HG03060 (cell line): ENCODE data around the gene FAM110A.
"Not testable (repeated sequence)": the region's sequence is repeated elsewhere in the genome, so short reads cannot be mapped to it uniquely, and the experiment has no call there.

ENCODE experiments used
- ATAC-seq: cut with Tn5 transposase; IDR thresholded peaks from one replicate; pipeline ENCODE4 v1.9.1; 2021; ENCODE audit warnings: low read depth, moderate number of reproducible peaks; ENCODE audit not compliant: unreplicated experiment

The FAM110A gene

DNA sequence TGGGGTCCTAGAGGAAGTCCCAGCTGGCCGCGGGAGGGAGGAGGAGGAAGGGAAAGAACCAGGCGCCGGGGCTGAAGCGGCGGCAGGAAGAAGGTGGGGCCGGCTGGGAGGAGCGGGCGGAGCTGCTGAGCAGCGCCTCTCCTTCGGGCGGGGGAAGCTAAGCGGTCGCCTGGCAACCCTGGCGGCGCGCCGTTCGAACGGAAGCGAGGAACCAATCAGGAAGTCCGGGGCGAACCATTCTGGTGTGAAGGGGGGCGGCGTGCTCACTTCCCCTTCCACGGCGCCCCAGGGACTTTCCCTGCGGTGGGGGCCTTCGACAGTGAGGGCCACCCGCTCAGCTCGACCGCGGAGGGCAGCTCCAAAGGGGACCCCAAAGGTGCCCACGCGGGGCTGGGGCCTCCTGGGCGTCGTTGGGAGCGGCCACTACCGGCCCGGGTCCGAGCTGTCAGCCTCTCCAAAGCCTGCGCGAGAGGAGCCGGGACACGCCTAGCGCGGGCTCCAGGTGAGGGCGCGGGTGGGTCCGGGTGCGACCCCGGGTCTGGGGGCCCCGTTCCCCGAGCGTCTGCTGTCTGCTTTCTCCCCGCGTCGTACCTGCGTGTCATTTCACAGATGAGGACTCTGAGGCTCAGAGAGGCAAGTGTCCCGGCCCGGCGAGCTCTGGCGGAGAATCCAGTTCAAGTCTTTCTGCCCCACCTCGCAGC, at the start of gene FAM110A:
FAM110A (plus strand) TSS at position 266 of the 701 bp plus-strand sequence. CDS start 11,090 bp downstream, outside the sequence.
- peak; percentile 82 for ATAC-seq

DNA sequence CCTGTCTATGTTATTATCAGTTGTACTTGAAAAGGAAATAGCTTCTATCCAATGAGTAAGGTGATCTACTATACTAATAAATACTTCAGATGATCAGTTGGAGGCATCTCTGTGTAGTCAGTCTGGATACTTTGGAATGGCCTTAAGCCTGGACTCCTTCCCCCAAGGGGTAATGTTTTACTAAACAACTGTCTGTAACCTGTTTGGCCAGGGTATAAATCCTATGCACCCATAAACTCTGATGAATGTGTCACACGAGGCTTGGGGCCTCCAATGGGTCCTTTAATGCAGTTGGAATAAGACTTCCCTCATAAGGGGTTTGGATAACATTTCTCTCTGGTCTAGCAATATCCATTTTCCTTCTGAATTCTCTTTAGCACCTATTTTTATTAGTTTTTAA, 45.7 kb upstream of the FAM110A start:
- no peak for ATAC-seq

DNA sequence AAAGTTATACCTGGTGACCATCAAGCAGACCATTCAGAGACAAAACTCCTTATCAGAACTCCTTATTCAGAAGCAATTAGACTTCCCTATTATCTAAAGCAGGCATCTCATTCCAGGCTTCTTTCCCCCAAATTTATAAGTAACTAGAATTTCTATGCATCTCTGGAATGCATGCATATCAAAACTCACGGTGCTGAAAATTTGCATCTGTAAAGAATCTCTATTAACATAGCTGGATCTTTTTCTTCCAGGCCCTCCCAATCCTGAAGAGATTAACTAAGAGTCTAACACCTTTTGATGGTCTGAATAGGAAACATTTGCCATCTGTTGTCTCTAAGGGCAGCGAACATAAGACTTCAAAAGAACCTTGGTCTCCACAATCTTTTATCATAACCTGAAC, 42.5 kb upstream of the FAM110A start:
- no peak for ATAC-seq

DNA sequence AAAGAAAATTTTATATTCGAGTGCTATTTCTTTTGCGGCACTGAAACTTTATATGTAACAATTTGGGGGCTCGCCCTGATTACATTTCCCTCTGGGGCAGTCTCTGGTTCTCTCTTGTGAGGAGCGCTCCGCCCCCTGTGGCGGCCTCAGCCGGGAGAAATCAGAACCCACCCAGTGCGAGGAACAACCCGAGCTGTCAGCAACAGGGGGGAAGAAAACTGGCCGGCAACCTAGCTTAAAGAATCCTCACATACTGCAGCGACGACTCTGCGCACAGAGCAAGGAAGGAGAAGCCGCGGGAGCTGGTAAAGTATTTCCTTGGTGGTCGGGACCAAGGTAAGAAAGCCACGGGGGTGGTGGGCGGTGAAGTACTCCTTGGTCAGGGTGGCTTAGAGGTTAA, 41.3 kb upstream of the FAM110A start:
- ATAC-seq = no peak

DNA sequence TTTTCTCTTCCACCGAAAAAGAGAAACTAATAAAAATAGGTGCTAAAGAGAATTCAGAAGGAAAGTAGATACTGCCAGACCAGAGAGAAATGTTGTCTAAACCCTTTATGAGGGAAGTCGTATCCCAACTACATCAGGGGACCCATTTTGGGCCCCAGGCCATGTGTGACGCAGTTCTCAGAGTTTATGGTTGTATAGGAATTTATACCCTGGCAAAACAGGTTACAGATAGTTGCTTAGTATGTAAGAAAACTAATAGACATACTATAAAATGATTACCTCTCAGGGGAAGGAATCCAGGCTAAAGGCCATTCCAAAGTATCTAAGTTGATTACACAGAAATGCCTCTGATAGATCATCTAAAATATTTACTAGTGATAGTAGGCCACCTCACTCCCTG, 36.6 kb upstream of the FAM110A start:
- no peak for ATAC-seq

DNA sequence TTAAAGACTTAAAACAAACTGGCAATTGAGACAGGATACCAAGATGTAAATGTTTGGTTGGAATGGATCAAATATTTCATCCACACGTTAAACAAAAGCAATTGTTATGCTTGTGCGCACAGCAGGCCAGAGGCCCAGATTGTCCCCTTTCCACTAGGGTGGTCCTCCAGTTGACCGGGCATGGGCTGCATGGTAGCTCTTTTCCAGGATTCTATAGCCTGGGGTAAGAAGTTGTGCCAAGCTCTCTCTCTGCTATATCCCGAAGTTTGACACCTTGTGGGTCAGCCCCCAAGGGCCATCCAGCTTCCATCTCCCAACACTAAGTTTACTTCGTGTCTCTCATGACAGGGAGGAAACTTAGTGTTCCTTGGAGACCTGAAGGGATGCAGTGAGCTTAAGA, 34.8 kb upstream of the FAM110A start:
- not testable (repeated sequence) for ATAC-seq

DNA sequence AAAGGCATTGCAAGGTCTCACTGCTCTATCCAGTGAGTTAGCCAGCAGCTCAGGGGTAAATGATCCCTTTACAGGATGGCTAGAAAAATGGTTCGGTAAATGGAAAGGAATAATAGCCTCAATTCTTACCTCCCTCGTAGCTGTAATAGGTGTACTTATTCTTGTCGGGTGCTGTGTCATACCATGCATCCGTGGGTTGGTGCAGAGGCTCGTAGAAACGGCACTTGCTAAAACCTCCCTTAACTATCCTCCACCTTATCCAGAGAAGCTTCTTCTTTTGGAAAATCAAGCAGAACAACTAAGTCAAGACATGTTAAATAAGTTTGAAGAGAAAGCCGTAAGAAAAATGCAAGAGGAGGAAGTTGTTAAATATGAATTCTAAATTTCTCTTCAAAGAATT, 33.5 kb upstream of the FAM110A start:
- not testable (repeated sequence) for ATAC-seq

DNA sequence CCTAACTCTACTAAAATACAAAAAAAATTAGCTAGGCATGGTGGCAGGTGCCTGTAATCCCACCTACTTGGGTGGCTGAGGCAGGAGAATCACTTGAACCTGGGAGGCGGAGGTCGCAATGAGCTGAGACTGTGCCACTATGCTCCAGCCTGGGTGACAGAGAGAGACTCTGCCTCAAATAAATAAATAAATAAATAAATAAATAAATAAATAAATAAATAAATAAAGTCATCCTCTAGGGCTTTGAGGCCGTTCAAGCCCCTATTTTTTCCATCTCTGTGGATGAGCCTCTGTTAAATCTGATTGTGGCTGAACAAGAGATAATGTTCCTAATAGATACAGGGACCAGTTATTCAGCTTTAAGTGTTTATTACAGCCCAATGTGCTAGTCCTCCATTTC, 31.8 kb upstream of the FAM110A start:
- no peak for ATAC-seq

DNA sequence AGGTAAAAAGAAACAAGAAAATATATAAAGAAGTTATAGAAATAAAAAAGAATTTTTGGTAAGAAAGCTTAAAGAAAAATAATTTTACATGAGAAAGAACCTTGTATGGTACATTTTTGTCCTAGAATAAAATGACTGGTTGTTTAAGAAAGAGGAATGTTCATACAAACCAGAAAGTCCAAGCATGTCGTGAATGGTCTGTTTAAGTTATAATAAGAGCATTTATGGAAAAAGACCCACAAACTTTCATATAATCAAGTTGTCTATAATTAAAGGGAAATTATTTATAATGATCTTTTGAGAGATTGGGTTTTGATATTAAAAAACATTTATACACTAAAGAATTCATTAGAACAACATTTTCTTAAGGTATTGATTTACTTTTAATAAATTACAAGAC, 27.8 kb upstream of the FAM110A start:
- ATAC-seq = no peak

DNA sequence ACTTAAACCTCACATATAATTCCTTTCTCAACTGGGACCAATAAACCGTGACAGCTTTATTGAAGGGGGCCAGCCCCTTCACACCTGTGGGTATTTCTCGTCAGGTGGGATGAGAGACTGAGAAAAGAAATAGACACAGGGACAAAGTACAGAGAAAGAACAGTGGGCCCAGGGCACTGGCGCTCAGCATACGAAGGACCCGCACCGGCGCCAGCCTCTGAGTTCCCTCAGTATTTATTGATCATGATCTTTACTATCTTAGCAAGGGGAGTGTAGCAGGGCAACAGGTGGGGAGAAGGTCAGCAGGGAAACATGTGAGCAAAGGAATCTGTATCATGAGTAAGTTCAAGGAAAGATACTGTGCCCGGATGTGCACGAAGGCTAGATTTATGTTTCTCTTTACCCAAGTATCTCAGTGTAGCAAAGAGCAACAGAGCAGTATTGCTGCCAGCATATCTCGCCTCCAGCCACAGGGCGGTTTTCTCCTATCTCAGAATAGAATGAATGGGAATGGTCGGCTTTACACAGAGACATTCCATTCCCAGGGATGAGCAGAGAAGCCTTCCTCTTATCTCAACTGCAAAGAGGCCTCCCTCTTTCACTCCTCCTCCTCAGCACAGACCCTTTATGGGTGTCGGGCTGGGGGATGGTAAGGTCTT, 21.6 kb upstream of the FAM110A start:
- ATAC-seq = not testable (repeated sequence)

DNA sequence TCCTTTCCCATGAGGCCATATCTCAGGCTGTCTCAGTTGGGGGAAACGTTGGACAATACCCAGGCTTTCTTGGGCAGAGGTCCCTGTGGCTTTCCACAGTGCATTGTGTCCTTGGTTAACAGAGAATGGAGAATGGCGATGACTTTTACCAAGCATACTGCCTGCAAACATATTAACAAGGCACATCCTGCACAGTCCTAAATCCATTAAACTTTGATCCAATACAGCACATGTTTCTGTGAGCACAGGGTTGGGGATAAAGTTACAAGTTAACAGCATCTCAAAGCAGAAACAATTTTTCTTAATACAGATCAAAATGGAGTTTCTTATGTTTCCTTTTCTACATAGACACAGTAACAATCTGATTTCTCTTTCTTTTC, 21.1 kb upstream of the FAM110A start:
- not testable (repeated sequence) for ATAC-seq

DNA sequence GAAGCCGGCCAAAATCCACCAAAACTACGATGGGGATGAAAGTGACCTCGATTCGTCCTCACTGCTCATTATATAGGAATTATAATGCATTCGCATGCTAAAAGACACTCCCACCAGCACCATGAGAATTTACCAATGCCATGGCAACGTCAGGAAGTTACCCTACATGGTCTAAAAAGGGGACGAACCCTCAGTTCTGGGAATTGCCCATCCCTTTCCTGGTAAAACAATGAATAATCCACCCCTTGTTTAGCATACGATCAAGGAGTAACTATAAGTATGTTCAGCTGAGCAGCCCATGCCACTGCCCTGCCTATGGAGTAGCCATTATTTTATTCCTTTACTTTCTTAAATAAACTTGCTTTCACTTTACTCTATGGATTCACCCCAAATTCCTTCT, 20.1 kb upstream of the FAM110A start:
- ATAC-seq = no peak

DNA sequence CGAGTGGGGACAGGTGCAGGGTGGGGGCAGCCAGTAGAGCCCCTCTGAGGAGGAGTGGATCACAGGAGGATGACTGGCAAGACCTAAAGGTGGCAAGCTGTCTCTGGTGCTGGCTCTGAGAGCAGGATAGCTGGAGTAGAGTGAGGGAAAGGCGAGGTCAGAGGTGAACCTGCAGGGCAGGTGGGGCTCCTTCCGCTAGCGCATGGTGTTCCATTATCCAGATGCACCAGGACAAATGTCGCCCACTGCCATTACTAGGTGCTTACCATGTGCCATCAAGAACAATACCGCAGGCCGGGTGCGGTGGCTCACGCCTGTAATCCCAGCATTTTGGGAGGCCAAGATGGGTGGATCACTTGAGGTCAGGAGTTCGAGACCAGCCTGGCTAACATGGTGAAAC, 18.3 kb upstream of the FAM110A start:
- ATAC-seq = no peak

DNA sequence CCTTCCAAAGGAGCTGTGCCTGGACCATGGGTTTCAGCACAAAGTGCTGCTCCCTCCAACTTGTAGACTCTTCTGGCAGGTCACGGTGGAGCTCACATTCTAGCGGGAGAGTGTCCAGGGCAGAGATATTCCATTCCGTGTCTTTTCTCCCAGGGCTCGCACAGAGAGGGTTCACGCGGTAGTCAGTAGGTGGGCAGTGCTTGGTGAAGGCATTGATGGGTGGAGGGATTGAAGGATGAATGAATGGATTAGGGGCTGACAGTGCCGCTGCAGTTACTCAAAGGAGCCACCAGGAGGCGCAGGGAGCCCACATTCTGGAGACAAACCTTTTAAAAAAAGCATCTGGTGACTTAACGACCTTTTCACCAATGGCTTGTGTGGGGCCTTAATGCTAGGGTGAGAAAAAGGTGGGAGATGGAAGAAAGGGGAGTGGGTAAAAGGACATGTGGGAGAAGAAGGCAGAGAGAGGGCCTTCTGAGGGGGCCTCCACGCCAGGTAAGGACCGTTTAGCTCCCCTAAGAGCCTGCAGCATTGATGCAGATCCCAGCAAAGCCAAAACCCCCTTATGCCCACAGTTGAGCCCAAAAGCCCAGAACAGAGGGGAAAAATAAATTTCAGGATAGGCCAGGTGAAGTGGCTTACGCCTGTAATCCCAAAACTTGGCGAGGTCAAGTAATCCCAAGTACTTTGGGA, 17.5 kb upstream of the FAM110A start:
- ATAC-seq = no peak

DNA sequence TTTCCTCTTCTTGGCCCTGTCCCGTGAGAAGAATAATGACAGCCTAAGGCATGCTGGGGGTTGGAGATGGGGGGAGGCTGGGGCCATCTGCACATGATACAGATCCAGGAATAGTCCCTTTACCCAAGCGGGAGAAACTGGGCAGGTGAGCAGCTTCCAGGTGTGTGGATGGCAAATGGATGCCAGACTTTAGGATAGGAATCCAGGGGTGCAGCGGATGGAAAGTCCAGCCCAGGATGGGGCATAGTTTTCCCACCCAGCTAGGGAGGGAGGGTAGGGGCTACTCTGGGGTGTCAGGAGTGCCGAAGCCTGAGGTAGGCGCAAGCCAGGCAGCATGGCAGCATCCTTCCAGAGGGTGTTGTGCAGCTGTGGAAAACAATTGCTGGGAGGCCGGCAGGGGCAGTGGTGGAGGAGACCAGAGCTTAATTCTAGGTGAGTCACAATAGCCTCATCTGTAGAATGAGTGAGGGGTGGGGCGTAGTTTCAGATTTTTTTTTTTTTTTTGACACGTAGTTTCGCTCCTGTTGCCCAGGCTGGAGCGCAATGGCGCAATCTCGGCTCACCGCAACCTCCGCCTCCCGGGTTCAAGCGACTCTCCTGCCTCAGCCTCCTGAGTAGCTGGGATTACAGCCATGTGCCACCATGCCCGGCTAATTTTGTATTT, 15.4 kb upstream of the FAM110A start:
- ATAC-seq = no peak

DNA sequence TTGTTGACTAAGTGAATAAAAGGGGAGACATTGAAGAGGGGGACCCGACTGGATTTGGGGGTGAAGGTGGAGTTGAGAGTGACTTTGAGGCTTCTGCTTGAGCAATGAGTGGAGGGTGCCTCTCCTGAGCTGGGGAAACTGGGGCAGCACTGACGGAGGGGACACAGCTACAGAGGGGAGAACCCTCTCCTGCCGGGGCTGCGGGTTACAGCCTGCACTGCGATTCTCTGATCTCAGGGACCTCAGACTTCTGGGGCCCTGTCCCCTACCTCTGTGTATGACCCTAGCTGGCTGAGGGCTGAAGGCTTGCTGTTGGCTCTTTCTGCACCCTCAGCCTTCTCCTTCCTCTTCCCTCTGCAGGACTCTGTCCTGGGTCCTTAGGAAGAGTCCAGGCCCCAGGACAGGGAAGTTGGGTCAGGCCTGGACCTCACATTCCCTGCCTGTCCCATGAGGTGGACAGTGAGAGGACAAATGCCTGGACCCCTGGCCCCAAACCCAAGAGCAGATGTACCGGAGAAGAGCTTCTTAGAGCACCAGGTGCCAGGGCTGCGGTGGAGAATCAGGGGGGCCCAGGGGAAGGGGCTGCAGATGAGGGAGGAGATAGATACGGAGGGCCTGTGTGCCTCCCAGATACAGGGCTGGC, 13.7 kb upstream of the FAM110A start:
- no peak for ATAC-seq

DNA sequence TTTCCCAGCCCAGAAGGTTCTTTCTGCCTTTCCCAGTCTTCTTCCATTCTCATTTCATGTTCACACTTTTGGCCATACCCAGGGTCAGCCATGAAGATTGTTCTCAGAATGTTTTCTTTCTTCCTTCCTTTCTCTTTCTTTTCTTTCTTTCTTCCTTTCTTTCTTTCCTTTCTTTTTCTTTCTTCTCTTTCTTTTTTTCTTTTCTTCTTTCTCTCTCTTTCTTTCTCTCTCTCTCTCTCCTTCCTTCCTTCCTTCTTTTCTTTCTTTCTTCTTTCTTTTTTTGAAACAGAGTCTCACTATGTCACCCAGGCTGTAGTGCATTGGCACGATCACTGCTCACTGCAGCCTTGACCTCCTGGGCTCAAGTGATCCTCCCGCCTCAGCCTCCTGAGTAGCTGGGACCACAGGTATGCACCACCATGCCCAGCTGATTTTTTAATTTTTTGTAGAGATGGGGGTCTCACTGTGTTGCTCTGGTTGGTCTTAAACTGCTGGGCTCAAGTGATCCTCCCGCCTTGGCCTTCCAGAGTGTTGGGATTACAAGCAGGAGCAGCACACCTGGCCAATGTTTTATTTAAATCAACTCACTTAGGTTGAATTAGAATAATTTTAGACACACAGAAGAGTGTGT, 13.1 kb upstream of the FAM110A start:
- ATAC-seq = no peak

DNA sequence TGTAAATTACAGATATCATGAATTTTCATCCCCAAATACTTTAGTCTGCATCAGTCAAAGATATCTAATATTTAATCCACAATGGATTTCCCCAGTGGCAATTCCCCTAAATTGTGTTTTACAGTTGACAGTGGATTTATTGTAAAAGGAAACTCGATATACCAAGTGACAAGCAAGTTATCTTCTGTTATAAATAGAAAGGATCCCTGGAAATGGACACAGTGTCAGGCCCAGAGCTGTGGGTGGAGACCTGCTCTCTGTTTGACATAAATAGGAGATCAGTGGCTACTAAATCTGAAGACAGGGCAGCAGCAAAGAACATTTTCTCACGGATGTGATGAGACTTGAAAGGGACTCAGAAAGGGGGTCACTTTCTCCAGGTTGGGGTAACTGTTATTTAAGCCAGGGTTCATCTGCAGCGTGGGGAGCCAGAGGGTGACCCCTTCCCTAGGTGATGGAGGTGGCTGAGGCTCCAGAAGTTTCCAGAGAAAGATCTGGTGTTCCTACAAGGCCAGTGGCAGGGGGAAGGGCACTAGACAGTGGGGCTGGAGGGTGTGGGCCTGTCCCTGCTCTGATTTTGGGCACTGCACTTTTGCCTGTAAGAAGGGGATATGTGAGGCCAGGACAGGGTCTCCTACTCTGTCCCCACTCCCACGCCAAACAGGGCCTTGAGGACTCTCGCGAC, 12.3 kb upstream of the FAM110A start:
- ATAC-seq = no peak

DNA sequence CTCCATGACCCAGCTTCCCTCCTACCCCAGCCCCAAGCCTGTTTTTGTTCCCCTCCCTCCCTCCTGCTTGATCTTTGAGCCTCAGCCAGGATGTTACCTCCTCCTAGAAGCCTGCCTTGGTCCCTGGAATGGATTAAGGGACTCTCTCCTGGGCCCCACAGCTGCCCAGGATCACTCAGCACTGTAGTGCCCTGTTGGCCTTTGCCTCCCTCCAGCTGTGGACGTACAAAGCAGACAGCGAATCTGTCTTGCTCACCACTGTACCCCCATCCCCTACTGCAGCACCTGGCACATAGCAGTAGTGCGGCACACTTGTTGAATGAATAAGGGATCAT, 11.8 kb upstream of the FAM110A start:
- no peak for ATAC-seq
